Measurements from ENCODE around the gene GNAS.
A peak's percentile ranks its signal among the peaks of the same experiment; 100 is the strongest.

Gene GNAS

DNA sequence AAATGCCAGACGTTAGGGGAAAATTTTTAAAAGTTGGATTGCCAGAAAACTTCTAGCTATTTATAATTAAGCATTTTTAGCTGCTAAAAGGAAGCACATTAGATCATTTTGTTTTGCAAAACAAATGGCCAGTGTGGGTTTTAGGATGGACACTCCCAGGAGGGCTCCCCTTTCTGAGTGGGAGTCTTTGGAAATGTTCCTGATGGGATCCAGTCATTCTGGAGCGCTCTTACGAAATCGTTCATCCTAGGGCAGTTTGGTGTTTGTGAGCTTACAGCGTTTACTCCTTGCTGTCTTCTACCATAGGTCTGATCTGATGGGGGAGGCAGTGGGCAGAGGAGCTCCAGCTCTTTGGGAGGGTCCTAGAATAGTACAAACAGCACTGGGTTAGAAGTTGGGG lies 14.7 kb downstream of the GNAS start:
- H3K4me3 ChIP-seq (ENCODE audit: low read depth, low read length), result no peak overlapping the region
- TF ChIP-seq CTCF (IDR thresholded peaks at IDR 0.05; ENCODE audit: low read depth, low read length), result no peak

DNA sequence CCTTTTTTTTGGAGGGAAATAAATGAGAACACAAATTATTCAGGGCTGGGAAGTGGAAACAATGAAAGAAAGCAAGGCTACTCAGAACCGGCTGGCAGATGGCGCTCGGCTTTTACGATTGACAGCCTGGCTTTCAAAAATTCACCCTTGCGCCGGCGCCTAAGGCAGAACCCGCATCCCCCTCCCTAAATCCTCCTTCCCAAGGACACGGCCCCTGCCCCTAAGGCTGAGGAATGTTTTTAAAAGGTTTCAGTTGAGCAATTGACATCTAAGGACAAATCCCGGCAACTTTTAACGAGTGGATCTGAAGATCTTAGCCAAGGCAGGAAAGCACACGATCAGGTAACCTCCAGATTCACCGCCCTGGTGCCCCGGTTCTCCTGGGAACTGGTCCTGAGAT lies 16.3 kb downstream of the GNAS start:
- TF ChIP-seq CTCF (IDR thresholded peaks at IDR 0.05; ENCODE audit: low read depth, low read length), result no peak
- no peak overlapping the region for H3K4me3 ChIP-seq (ENCODE audit: low read depth, low read length)

DNA sequence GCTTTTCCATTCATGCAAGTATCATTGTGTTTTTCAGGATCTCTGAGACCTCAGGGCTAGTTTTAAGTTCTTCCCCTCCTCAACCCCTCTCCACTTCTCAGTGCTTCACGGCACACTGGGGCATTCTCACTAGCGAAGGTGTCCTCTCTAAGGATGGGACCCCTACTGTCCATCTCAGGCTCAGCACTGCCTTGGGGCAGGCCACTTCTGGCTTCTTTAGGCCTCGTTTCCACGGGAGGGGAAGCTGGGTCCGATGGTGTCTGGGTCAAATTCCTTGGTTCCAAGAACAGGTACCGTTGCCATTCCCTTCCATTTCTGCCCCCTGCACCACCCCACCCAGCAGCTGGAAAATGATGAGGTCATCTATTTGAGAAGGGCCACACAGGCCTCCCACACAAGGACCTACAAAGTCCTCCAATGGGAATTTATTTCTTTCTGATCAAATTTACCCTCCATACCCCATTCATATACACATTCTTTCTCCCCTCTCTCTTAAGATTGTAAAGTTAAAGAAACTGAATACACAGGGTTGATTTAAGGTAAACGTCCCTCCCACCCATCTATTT lies 17.2 kb downstream of the GNAS start:
- TF ChIP-seq CTCF (IDR thresholded peaks at IDR 0.05; ENCODE audit: low read depth, low read length), result no peak
- H3K4me3 ChIP-seq (ENCODE audit: low read depth, low read length), result no peak overlapping the region

DNA sequence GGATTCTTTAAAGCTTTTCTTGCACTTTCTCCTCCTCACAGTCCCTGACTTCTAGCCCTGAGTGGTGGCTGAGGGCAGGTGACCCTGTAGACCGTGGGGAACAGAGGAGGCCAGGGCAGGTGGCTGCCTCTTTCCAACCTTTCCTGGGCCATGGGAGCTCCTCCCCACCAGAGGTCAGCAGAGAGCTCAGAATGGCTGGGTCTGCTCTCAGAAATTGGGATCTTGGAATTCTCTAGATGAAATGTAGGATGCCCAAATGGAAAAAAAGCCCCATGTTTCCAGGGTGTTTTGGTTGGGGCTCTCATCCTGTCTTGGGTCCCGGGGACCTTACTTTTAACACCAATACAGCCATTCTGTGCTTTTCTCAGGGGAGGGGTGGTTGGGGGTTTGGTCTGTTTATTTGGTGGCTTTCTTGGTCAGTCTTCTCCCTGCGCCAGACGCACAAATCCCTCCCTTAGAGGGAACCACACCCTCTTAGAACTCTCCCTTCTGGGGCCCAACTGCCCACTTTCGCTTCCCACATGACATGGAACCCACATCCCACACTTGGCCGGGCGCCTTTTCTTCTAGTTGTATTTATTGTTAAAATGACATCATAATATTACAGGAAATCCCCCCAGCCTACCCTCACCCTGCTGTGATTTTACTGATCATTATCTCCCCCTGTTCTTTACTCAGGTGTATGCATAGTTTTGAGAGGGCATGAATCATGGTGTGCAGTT lies 17.9 kb downstream of the GNAS start:
- peak; percentile 95 for TF ChIP-seq CTCF (IDR thresholded peaks at IDR 0.05; ENCODE audit: low read depth, low read length)
- H3K4me3 ChIP-seq (ENCODE audit: low read depth, low read length), result no peak overlapping the region

- TF ChIP-seq CTCF (IDR thresholded peaks at IDR 0.05; ENCODE audit: low read depth, low read length), result no peak
- no peak overlapping the region for H3K4me3 ChIP-seq (ENCODE audit: low read depth, low read length)
Observed at GRCh38 chr20:58871533-58872102, 19.1 kb downstream of the GNAS start.

DNA sequence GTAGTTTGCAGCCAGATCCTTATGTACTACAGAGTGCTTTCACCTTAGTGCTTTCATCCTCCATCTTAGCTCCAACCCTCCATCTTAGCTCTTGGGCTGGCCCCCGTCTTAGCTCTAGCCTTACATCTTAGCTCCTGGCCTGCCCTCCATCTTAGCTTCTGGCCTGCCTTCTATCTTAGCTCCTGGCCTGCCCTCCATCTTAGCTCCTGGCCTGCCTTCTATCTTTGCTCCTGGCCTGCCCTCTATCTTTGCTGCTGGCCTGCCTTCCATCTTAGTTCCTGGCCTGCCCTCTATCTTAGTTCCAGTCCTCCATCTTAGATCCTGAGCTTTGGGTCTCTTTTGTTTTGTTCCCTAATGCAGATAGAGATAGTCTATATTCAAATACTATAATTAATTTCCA lies 22.0 kb downstream of the GNAS start:
- no peak for TF ChIP-seq CTCF (IDR thresholded peaks at IDR 0.05; ENCODE audit: low read depth, low read length)
- no peak overlapping the region for H3K4me3 ChIP-seq (ENCODE audit: low read depth, low read length)

GRCh38 chr20:58875111-58875510 lies 22.6 kb downstream of the GNAS start:
- H3K4me3 ChIP-seq (ENCODE audit: low read depth, low read length), result no peak overlapping the region
- no peak for TF ChIP-seq CTCF (IDR thresholded peaks at IDR 0.05; ENCODE audit: low read depth, low read length)

All from WI38 (cell line).